Ecto neural progenitor cell (in vitro differentiated cells): ENCODE results near the gene UBE2D2.

Source experiments
- DNase-seq: peaks from one replicate; pipeline ENCODE4 v3.0.0-alpha.2; 2018; ENCODE audit warnings: low spot score

Gene UBE2D2

GRCh38 chr5:139648205-139649081 is 87.3 kb downstream of the UBE2D2 start, which contains the start of gene CXXC5:
Gene CXXC5 (plus strand): TSS chr5:139648349. CDS start chr5:139680524, 32,175 bp downstream.
- DNase-seq, result peak; percentile 93

- no peak for DNase-seq
Observed at GRCh38 chr5:139649082-139649991, 88.2 kb downstream of the UBE2D2 start.

GRCh38 chr5:139650031-139650688 is 89.0 kb downstream of the UBE2D2 start:
- peak; percentile 82 for DNase-seq

- DNase-seq, result no peak
Observed at GRCh38 chr5:139650689-139651042, 89.5 kb downstream of the UBE2D2 start.

DNA sequence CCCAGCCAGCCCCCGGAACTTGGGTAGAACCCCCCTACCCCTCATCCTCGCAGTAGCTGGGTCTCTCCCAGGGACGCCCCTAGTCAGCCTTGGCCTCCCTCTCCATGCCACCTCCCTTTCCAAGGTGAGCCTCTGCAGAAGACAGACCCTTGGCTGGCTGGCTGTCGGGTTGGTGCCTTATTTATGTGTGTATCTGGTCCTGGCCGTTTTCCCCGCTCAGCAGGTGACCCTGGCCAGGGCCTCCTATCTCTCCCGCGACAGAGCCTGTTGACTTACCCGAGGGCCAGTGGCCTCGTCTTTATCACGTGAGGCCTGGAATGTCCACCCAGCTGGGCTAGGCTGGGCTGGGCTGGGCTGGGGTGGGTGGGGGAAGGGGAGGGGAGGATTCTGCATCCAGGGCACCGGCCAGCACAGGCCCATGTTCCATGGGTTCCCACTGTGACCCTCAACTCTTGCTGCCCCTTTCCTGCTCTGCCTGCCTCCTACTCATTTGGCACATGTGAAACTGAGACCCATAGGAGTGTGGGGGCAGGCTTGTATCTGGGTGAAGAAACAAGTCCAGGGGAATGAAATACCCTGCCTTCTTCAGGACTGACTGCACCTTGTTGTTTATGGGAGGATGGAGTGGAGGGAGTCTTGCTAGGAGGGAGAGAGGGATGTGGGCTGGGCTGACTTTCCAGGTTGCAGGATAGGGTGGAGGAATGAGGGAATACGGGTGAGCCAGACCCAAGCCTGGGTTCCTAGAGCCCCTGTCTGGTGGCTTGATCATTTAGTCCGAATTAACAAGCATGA is 90.1 kb downstream of the UBE2D2 start:
- DNase-seq, result peak; percentile 83

DNA sequence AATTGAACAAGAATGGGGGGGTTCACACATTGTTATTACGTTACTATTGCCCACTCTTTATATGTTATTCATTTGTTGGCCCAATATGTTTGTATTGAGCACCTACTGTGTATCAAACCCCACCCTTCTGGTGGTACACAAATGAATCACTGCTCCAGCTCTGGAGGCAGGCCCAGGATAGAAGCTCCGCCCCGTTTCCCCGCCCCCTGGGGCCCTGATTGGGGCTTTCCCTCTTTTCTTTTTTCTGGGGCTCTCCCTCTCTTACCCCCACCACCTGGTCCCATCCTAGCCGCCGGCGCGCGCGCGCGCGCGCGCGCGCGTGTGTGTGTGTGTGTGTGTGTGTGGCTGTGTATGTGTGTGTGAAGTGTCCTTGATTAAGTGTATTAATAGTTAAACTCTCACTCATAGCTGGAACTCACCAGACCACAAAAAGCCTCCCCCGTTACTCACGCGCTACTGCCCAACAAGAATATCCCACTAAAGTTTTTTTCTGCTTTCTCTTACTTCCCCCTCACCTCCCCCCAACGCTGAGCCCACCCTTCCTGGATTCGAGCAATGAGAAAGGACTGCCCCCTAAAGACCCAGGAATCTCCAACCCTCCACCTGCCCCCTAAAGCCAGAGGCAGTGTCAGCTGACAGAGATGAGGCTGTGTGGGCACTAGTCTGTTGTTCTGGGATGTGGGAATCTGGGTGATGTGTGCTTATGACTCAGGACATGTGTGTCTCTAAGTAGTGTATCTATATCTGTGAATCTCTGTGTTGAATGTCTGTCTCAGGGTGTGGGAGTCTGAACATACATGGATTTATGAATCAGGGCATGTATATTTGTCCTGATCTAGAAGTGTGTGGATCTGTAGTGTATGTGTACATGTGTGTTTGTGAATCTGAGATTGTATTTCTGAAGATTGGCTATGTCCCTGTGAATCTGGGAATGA is 91.0 kb downstream of the UBE2D2 start:
- DNase-seq, result peak; percentile 87

DNA sequence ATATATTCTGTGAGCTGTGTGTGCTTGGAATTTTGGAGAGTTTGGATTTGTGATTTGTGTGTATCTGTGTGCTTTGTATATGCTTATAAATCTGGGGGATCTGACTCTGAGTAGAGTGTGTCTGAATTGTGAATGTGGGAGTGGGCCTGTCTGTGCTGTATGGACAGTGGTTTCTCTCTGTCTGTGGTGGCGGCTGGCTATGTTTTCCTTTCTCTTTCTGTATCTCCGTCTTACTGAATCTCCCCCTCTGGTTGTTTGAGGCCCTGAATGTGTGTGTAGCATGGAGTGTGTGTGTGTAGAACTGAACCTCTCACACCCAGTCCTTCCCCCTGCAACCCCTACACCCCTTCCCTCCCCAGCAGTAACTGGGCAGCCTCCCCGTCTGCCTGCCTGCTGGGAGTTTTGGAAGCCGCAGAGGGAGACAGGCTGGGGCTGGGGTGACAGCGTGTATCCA is 91.7 kb downstream of the UBE2D2 start:
- DNase-seq, result no peak

DNA sequence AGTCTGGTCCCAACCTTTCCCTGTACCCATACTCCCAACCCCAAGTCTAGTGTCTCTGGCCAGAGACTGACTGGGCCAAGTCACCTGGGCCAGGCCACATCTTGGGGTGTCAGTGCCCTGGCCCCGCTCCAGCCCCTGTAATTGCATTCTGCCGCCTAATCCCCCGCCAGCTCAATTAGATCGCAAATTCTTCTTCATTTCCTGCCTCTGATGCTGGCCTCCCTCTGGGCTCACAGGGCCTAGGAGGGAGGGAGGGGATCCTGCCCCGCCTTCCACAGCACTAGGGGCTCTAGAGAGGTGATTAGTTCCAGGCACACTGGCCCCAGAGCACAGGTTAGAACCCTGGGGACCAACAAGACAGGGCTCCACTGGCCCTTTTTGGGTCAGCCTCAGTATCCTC is 92.5 kb downstream of the UBE2D2 start:
- DNase-seq, result no peak

GRCh38 chr5:139654464-139654863 is 93.3 kb downstream of the UBE2D2 start:
- no peak for DNase-seq

GRCh38 chr5:139654871-139655491 is 93.8 kb downstream of the UBE2D2 start:
- DNase-seq, result no peak

DNA sequence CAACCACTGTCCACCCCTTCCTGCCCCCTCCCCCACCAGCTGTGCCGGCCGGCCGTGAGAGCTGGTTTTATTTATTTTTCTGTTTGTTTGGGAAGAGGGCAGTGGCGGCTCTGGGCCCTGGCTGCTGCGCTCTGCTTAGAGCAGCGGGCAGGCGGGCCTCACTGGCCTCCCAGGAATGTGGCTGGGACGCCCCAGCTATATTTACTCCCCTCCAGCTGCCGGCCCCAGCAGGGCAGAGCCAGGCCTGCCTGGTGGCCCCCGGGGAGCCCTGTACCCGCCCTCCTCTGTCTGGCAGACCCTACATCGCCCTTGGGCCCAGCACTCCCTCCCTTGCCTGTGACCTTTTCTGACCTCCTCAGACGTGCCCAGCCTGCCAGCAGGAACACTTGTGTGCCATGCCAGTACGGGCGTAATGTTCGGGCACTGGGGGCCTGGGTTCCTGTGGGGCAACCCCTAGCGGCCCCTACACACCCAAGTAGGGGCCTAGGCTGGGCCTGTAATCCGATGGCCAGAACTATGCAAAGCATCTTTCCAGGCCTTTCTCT is 94.7 kb downstream of the UBE2D2 start:
- no peak for DNase-seq

GRCh38 chr5:139657363-139658321 is 96.5 kb downstream of the UBE2D2 start:
- DNase-seq, result no peak

DNA sequence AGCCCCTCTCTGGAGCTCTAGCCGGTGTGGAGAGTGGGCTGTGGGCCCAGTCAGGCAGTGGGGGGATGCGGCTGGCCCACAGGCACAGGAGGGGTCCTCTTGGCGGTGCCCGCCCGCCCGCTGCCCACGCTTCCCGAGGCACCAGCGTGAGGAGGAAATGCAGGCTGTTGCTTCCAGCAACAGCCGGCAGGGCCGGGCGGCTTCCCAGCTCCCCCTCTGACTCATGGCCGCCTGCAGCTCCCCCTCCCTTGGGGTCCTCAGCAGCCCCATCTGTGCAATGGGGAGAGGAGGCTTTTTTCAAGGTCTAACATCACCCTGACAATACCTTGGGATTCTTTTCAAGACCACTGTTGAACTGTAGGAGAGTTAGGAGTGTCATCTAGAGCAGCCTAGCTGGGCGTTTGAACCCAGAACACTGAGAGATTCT is 97.4 kb downstream of the UBE2D2 start:
- DNase-seq, result no peak

GRCh38 chr5:139658928-139659667 is 98.0 kb downstream of the UBE2D2 start:
- no peak for DNase-seq

DNA sequence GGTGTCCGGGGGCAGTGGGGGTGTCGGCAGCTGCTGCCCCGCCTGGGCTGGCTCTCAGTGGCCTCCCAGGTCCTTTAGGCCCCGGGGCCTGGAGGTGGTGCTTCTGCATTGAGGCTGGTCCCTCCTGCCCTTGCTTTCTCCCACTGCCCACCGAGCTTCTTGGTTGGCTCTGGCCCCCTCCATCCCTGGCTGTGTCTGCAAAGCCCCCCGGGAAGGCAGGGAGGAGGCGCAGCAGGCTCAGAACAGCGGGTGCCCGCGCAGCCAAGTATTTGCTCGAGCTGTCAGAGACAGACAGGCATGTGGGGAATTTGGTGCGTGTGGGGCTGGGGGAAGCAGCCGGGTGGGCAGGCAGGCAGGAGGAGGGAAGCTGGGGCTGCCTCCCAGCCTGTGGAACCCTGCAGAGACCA is 98.6 kb downstream of the UBE2D2 start:
- peak; percentile 74 for DNase-seq

DNA sequence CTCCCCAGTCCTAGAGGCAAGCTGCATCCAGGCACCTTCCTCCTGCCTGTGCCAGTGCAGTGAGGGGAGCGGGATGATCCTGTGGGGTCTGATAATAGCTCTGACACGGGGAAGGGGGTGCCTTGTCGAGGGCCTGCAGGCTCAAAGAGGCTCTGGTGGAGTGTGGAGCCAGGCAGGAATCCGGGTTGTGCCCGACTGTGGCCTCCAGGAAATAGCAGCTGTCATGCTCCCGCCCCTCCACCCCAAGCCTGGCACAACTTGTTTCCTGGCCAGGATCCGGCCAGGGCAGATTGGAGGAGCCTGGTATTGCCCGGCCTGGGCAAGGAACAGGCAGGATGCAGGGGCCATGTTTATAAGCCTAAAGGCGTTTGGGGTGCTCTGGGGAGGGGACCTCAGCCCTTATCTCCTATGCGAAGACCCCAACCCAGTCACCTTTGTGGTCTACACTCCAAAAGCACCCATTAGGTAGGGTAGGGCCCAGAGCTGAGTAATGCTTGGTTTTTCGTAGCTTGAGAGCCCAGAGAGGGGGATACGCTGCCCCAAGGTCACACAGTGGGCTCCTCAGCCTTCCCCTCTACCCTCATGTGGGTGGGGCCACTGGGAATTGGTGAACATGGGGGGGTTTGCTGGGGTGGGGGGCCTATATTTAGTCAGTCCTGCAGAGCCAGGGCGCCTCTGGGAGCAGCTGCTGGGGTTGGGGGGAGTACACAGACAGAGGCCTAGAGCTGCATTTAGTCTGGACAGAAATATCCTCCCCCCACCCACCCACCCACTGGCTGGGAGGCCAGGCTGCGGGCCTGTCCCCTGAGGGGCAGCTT is 99.2 kb downstream of the UBE2D2 start:
- no peak for DNase-seq
